WTC11 (cell line): Measurements from ENCODE around the gene ARPC5. TPM values are rescaled to one million over a fixed set of nuclear protein-coding genes. Genes with fewer than 3 reads are reported as not detected.

Source experiments
- ATAC-seq: fragments of 200-7000 bp; cut with Tn5 transposase; 2 replicates; pipeline ENCODE4 v1.10.0; 2021; ENCODE audit warnings: mild to moderate bottlenecking, moderate library complexity
- CTCF ChIA-PET: fragments of 300-600 bp; sonication (Branson Sonifier 250); formaldehyde crosslinking; loops from one replicate; lab custom pipeline; 2021; ENCODE audit warnings: antibody characterized with exemption; lab: Charles Lee
- POLR2A ChIA-PET: fragments of 350-600 bp; sonication (Branson Sonifier 250); formaldehyde crosslinking; loops from one replicate; lab custom pipeline; 2021; ENCODE audit warnings: antibody characterized with exemption; lab: Charles Lee
- DNase-seq: peaks from one replicate; pipeline ENCODE4 v3.0.0; 2021; ENCODE audit warnings: low spot score
- H3K27ac Mint-ChIP-seq: 2 replicates; pipeline ENCODE4 v1.8.0; 2021; ENCODE audit warnings: mixed read lengths
- H3K27me3 Mint-ChIP-seq: 2 replicates; pipeline ENCODE4 v1.8.0; 2021; ENCODE audit warnings: low read depth, mild to moderate bottlenecking, moderate library complexity, mixed read lengths
- H3K36me3 Mint-ChIP-seq: 2 replicates; pipeline ENCODE4 v1.8.0; 2021; ENCODE audit warnings: mixed read lengths
- H3K4me1 Mint-ChIP-seq: 2 replicates; pipeline ENCODE4 v1.8.0; 2022; ENCODE audit warnings: mixed read lengths
- H3K4me3 Mint-ChIP-seq: 2 replicates; pipeline ENCODE4 v1.8.0; 2021; ENCODE audit warnings: mild to moderate bottlenecking, moderate library complexity, mixed read lengths
- H3K9me3 Mint-ChIP-seq: 2 replicates; pipeline ENCODE4 v1.8.0; 2021; ENCODE audit warnings: mixed read lengths
- ARID4B ChIP-seq: sonication (generic); formaldehyde crosslinking; IDR thresholded peaks from 2 replicates; pipeline ENCODE4 v1.8.0; 2023; ENCODE audit warnings: missing genetic modification reagents, mild to moderate bottlenecking, borderline replicate concordance
- ATF2 ChIP-seq: sonication (generic); formaldehyde crosslinking; IDR thresholded peaks from 2 replicates; pipeline ENCODE4 v1.8.1; 2022; ENCODE audit warnings: low read depth, missing genetic modification reagents, borderline replicate concordance
- CREB1 ChIP-seq: sonication (generic); formaldehyde crosslinking; IDR thresholded peaks from 2 replicates; pipeline ENCODE4 v1.8.0; 2023; ENCODE audit warnings: mild to moderate bottlenecking, missing genetic modification reagents
- CTCF ChIP-seq: fragments of 200-600 bp; IDR thresholded peaks from 2 replicates; pipeline ENCODE4 v1.8.0; 2022; ENCODE audit warnings: antibody characterized with exemption
- ETV6 ChIP-seq: sonication (generic); formaldehyde crosslinking; IDR thresholded peaks from 2 replicates; pipeline ENCODE4 v1.8.1; 2022; ENCODE audit warnings: mild to moderate bottlenecking, missing genetic modification reagents
- FOXJ3 ChIP-seq: sonication (generic); formaldehyde crosslinking; IDR thresholded peaks from 2 replicates; pipeline ENCODE4 v1.9.0; 2021; ENCODE audit warnings: missing genetic modification reagents, mild to moderate bottlenecking, borderline replicate concordance
- FOXP1 ChIP-seq: sonication (generic); formaldehyde crosslinking; IDR thresholded peaks from 2 replicates; pipeline ENCODE4 v1.8.0; 2022; ENCODE audit warnings: missing genetic modification reagents, mild to moderate bottlenecking, moderate library complexity, borderline replicate concordance
- FOXP4 ChIP-seq: sonication (generic); formaldehyde crosslinking; IDR thresholded peaks from 2 replicates; pipeline ENCODE4 v1.8.0; 2022; ENCODE audit warnings: mild to moderate bottlenecking, missing genetic modification reagents
- GTF2I ChIP-seq: fragments of 250-450 bp; sonication (Bioruptor Pico); conservative IDR thresholded peaks from 2 replicates; pipeline ENCODE4 v1.4.0; 2021; ENCODE audit warnings: mild to moderate bottlenecking
- HMGXB4 ChIP-seq: sonication (generic); formaldehyde crosslinking; IDR thresholded peaks from 2 replicates; pipeline ENCODE4 v1.8.1; 2023; ENCODE audit warnings: mild to moderate bottlenecking, moderate library complexity, missing genetic modification reagents
- KAT7 ChIP-seq: sonication (generic); formaldehyde crosslinking; IDR thresholded peaks from 2 replicates; pipeline ENCODE4 v1.8.1; 2023; ENCODE audit warnings: missing genetic modification reagents, mild to moderate bottlenecking, borderline replicate concordance
- MAX ChIP-seq: sonication (generic); formaldehyde crosslinking; IDR thresholded peaks from 2 replicates; pipeline ENCODE4 v1.8.0; 2022; ENCODE audit warnings: mild to moderate bottlenecking, missing genetic modification reagents
- SP1 ChIP-seq: sonication (generic); formaldehyde crosslinking; conservative IDR thresholded peaks from 2 replicates; pipeline ENCODE4 v1.8.1; 2022; ENCODE audit warnings: missing genetic modification reagents
- TCF7 ChIP-seq: sonication (generic); formaldehyde crosslinking; IDR thresholded peaks from 2 replicates; pipeline ENCODE4 v1.8.0; 2022; ENCODE audit warnings: mild to moderate bottlenecking, low read depth, missing genetic modification reagents, moderate library complexity
- TEAD1 ChIP-seq: sonication (generic); formaldehyde crosslinking; IDR thresholded peaks from 2 replicates; pipeline ENCODE4 v1.8.0; 2022; ENCODE audit warnings: mild to moderate bottlenecking, missing genetic modification reagents
- TEAD4 ChIP-seq: sonication (generic); formaldehyde crosslinking; IDR thresholded peaks from 2 replicates; pipeline ENCODE4 v1.8.0; 2022; ENCODE audit warnings: mild to moderate bottlenecking, missing genetic modification reagents
- ZNF416 ChIP-seq: fragments of 250-450 bp; sonication (Bioruptor Pico); IDR thresholded peaks from 2 replicates; pipeline ENCODE4 v1.9.0; 2021; ENCODE audit warnings: mild to moderate bottlenecking, inconsistent platforms
- ZNF425 ChIP-seq: fragments of 250-450 bp; sonication (Bioruptor Pico); conservative IDR thresholded peaks from 2 replicates; pipeline ENCODE4 v1.9.0; 2021; ENCODE audit warnings: mild to moderate bottlenecking
- ZNF671 ChIP-seq: fragments of 250-450 bp; sonication (Bioruptor Pico); IDR thresholded peaks from 2 replicates; pipeline ENCODE4 v1.8.0; 2021; ENCODE audit warnings: mild to moderate bottlenecking
- total RNA-seq: library from RNA; stranded (reverse); gene quantifications from 3 replicates; pipeline ENCODE4 v1.2.3, GENCODE V29; 2021

The ARPC5 gene
- total RNA-seq, 1 experiment from 2014 or later: 51.7 TPM

- no peak for TF ChIP-seq FOXP1 (CRISPR knock-in tag)
- TF ChIP-seq SP1 (CRISPR knock-in tag): no peak
- TF ChIP-seq ZNF425 (CRISPR knock-in tag): no peak
- no peak for TF ChIP-seq ZNF416
- TF ChIP-seq GTF2I (CRISPR knock-in tag): no peak
- no peak for TF ChIP-seq ATF2 (CRISPR knock-in tag)
- no peak for TF ChIP-seq ETV6 (CRISPR knock-in tag)
These were observed 39.1 kb downstream of the ARPC5 start (continued) for GRCh38 chr1:183596500-183596899.

GRCh38 chr1:183595537-183595936 lies 40.0 kb downstream of the ARPC5 start:
- POLR2A ChIA-PET: no interaction called here
- TF ChIP-seq TCF7 (no peak), FOXP1 (CRISPR knock-in tag) (no peak), ARID4B (CRISPR knock-in tag) (no peak), HMGXB4 (CRISPR knock-in tag) (no peak)
- Mint-ChIP-seq H3K4me1 (peaks cover 13% of the 10 kb centered on the region), H3K4me3 (no peak overlapping the region), H3K9me3 (no peaks in the 10 kb centered on the region), H3K36me3 (no peaks in the 10 kb centered on the region), H3K27ac (no peak overlapping the region), H3K27me3 (no peaks in the 10 kb centered on the region)
- ATAC-seq (no peak), DNase-seq (no peak)
- CTCF ChIA-PET: no interaction called here

GRCh38 chr1:183593356-183593755 lies 42.2 kb downstream of the ARPC5 start:
- H3K4me1 Mint-ChIP-seq: peaks cover 31% of the 10 kb centered on the region
- no peaks in the 10 kb centered on the region for H3K36me3 Mint-ChIP-seq
- H3K9me3 Mint-ChIP-seq: no peaks in the 10 kb centered on the region
- CTCF ChIA-PET: no interaction called here
- TF ChIP-seq CREB1 (no peak), CTCF (no peak), KAT7 (no peak), ETV6 (CRISPR knock-in tag) (no peak), FOXJ3 (CRISPR knock-in tag) (no peak), TEAD4 (CRISPR knock-in tag) (no peak), ZNF671 (CRISPR knock-in tag) (no peak), TEAD1 (CRISPR knock-in tag) (no peak), MAX (no peak), FOXP4 (no peak)
- TF ChIP-seq, all 79 proteins: peak for 0
- Mint-ChIP-seq H3K4me3 (no peak overlapping the region), H3K27me3 (no peaks in the 10 kb centered on the region), H3K27ac (no peak overlapping the region)
- DNase-seq (no peak), ATAC-seq (peak; percentile 68)
- POLR2A ChIA-PET: no interaction called here
